ENCODE results near the gene C2orf76. TPM values are rescaled to one million over a fixed set of nuclear protein-coding genes. Genes with fewer than 3 reads are reported as not detected.

C2orf76 gene
- total and polyA plus RNA-seq, 7 donors: 4.1 to 9.3 (median 7.1) TPM

DNA sequence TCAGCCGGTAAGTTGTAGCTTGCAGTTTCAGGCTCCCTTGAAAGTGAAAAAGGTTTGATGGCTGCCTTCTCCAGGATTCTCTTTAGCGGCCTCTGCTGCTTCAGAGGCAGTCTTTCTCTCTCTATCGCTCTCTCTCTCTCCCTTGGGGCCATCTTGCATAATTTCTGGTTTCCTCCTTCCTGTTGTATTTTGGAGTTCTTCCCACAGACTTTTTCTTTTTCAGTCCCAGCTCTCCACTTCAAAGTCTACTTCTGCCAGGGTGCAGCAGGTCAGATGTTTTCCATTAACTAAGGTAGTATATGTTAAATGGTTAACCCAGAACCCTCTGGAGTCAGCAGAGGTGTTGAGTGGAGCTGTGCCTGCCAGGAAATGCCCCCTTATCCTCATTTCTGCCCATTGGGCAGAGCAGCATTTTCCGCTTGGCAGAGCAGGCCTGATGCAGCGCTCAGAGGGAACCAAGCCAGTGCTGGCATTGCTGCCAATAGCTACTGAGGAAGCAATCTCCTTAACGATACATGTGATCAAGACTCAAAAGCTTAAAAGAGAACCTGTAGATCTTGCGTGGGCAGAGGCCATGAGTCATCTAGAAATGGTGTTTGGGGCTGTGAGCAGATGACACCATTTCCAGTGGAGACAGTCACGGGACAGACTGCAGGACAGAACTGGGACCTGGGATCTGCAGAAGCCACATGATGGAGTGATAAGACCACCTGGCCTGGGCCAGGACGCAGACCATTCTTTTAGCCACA is 20.9 kb upstream of the C2orf76 start:
- ATAC-seq: peak; percentile 39 to 76 (median 66)
- no peak overlapping the region for H3K4me3 ChIP-seq
- 42 to 53% (median 49%) methylated on average over 9 of the region's 9 CpGs for WGBS, 3 donors

DNA sequence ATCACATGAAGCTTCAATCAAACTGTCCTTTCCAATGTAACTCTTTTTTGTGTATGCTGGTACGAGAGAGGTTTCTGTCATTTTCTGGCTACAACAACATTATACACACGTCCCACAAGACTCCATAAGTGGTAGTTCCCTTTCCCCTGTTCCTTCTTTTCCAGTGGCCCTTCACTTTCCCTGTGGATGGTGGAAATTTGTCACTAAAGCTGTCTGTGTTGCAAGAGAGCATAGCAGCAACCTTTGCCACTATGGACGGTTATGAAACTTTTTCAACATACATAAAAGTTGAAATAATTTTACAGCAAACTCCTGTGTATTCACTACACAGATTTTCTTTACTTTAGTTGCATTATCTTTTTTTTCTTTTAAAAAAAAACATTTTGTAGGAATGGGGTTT is 18.8 kb upstream of the C2orf76 start:
- intact Hi-C loops (cut with DNase I): no loop called here
- Histone ChIP-seq H3K36me3 (ENCODE audit: insufficient read depth in 1 of 2, low read depth in 1 of 2) (no peaks in the 10 kb centered on the region), H3K27me3 (ENCODE audit: insufficient read depth in 3 of 3, low read length in 2 of 3) (no peaks in the 10 kb centered on the region), H3K9me3 (no peaks in the 10 kb centered on the region), H3K4me1 (peaks cover 6% of the 10 kb centered on the region), H3K27ac (no peak overlapping the region), H3K4me3 (no peak overlapping the region)
- 93 to 94% (median 93%) methylated on average over 3 of the region's 3 CpGs for WGBS, 3 donors
- DNase-seq: no peak
- TF ChIP-seq, protein P1, sequence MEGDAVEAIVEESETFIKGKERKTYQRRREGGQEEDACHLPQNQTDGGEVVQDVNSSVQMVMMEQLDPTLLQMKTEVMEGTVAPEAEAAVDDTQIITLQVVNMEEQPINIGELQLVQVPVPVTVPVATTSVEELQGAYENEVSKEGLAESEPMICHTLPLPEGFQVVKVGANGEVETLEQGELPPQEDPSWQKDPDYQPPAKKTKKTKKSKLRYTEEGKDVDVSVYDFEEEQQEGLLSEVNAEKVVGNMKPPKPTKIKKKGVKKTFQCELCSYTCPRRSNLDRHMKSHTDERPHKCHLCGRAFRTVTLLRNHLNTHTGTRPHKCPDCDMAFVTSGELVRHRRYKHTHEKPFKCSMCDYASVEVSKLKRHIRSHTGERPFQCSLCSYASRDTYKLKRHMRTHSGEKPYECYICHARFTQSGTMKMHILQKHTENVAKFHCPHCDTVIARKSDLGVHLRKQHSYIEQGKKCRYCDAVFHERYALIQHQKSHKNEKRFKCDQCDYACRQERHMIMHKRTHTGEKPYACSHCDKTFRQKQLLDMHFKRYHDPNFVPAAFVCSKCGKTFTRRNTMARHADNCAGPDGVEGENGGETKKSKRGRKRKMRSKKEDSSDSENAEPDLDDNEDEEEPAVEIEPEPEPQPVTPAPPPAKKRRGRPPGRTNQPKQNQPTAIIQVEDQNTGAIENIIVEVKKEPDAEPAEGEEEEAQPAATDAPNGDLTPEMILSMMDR (IDR thresholded peaks at IDR 0.05): no peak
- no peak for ATAC-seq

More for the DNA sequence above, 20.9 kb upstream of the C2orf76 start:
- intact Hi-C loops (cut with DNase I): no loop called here
- Histone ChIP-seq H3K27ac (no peak overlapping the region), H3K27me3 (ENCODE audit: insufficient read depth in 3 of 3, low read length in 2 of 3) (no peaks in the 10 kb centered on the region), H3K9me3 (no peaks in the 10 kb centered on the region), H3K4me1 (peaks cover 6% of the 10 kb centered on the region), H3K36me3 (ENCODE audit: insufficient read depth in 1 of 2, low read depth in 1 of 2) (no peaks in the 10 kb centered on the region)
- TF ChIP-seq, protein P1 (IDR thresholded peaks at IDR 0.05): no peak
- DNase-seq: peak; percentile 67 to 74

DNA sequence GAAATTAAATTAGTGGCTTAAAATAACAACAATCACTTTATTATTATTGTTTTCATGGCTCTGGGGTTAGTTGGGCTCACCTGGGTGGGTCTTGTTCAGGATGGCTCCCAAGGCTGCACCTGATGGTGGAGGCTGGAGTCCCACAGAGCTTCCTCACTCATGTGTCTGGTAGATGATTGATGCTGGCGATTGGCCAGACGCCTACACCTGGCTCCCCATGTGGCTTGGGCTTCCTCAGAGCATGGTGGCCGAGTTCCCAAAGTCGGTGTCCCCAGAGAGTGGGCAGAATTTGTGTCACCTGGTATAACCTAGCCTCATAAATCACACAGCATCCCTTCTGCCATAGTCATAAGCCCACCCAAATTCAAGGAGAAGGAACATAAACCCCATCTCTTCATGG is 18.3 kb upstream of the C2orf76 start:
- peaks cover 6% of the 10 kb centered on the region for H3K4me1 ChIP-seq
- no peak for DNase-seq
- TF ChIP-seq, protein P1 (IDR thresholded peaks at IDR 0.05): no peak
- no peak overlapping the region for H3K4me3 ChIP-seq
- H3K27ac ChIP-seq: no peak overlapping the region
- ATAC-seq: no peak
- H3K9me3 ChIP-seq: no peaks in the 10 kb centered on the region
- no peaks in the 10 kb centered on the region for H3K36me3 ChIP-seq (ENCODE audit: insufficient read depth in 1 of 2, low read depth in 1 of 2)
- H3K27me3 ChIP-seq (ENCODE audit: insufficient read depth in 3 of 3, low read length in 2 of 3): no peaks in the 10 kb centered on the region
- intact Hi-C loops (cut with DNase I): no loop called here
- WGBS, 3 donors: 83 to 90% (median 87%) methylated on average over 4 of the region's 4 CpGs

DNA sequence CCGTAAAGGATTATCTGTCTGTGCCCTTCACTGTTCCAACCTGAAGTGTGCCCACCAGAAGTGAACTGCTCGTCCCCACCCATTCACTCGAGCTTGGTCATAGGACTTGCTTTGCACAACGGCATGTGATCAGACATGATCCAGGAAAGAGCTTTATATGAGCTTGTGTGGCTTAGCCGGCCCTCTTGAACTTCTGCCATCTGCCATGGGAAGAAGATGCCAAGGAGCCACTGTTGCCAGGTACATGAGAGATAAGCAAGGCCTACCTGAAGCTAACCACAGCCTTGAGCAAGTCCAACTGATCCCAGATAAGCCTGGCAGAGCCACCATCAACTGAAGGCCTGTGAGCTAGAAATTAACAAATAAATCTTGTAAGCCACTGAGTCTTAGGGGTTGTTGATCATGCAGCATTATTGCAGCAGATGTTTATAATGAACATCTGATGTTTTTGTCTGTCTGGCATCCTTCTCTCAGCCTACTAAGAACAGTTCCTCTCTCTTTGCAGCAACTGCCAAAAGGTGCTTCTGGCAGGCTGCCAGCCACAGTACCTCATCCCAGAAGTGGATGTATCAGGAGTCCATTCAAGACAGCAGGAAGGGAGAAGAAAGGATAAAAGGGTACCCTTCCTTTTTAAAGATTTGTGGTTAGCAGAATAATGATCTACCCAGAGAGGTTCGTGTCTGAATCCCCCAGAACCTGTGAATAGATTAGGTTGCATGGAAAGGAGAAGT is 16.9 kb upstream of the C2orf76 start:
- Histone ChIP-seq H3K27me3 (ENCODE audit: insufficient read depth in 3 of 3, low read length in 2 of 3) (no peaks in the 10 kb centered on the region), H3K36me3 (ENCODE audit: insufficient read depth in 1 of 2, low read depth in 1 of 2) (no peaks in the 10 kb centered on the region), H3K4me3 (no peak overlapping the region), H3K4me1 (no peaks in the 10 kb centered on the region), H3K27ac (no peak overlapping the region), H3K9me3 (no peaks in the 10 kb centered on the region)
- intact Hi-C loops (cut with DNase I): no loop called here
- 32 to 57% (median 48%) methylated on average over 6 of the region's 6 CpGs for WGBS, 3 donors
- DNase-seq: no peak
- no peak for ATAC-seq
- TF ChIP-seq, protein P1 (IDR thresholded peaks at IDR 0.05): no peak
